Breast epithelium (tissue), 3 donors: Measurements from ENCODE around the gene CPT1B.

Experiments used
- POLR2A ChIP-seq: fragments of 450-650 bp; IDR thresholded peaks from one replicate; pipeline ENCODE4 v1.6.1; 2016; ENCODE audit warnings: antibody characterized with exemption, mild to moderate bottlenecking, moderate library complexity
- TF ChIP-seq, protein P1 (sequence below), 3 donors: fragments of 450-650 bp; IDR thresholded peaks; one replicate each; pipeline ENCODE4 v1.5.1; 2016 to 2017; ENCODE audit warnings: antibody characterized with exemption in 3 of 3, mild to moderate bottlenecking in 3 of 3, moderate library complexity in 3 of 3

DNA sequence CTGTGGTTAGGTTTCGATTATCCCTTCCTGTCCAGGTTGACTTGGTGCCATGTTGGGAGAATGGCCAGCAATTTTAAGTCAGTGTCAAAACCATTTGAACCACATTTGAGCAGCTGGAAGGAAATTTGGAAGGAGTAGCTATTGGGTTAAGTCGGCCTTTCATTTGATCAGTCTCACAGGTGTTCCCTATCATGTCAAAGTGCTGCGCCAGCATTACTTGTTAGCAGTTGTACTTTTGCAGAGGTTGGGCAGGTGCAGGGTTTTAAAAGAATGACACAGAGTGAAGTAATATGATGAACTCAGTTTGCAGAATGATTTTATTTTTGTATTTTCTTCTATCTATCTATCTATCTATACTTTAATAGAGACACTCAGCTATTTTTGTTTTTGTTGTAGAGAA lies 42.0 kb downstream of the CPT1B start:
- TF ChIP-seq, protein P1, sequence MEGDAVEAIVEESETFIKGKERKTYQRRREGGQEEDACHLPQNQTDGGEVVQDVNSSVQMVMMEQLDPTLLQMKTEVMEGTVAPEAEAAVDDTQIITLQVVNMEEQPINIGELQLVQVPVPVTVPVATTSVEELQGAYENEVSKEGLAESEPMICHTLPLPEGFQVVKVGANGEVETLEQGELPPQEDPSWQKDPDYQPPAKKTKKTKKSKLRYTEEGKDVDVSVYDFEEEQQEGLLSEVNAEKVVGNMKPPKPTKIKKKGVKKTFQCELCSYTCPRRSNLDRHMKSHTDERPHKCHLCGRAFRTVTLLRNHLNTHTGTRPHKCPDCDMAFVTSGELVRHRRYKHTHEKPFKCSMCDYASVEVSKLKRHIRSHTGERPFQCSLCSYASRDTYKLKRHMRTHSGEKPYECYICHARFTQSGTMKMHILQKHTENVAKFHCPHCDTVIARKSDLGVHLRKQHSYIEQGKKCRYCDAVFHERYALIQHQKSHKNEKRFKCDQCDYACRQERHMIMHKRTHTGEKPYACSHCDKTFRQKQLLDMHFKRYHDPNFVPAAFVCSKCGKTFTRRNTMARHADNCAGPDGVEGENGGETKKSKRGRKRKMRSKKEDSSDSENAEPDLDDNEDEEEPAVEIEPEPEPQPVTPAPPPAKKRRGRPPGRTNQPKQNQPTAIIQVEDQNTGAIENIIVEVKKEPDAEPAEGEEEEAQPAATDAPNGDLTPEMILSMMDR (IDR thresholded peaks at IDR 0.05) = no peak
- no peak for TF ChIP-seq POLR2A
